BJ (cell line): ENCODE measurements around the gene LILRA6. TPM values are rescaled to one million over a fixed set of nuclear protein-coding genes. Genes with fewer than 3 reads are reported as not detected.

ENCODE experiments used
- CTCF ChIA-PET: fragments of 350-600 bp; formaldehyde crosslinking; extraction: SDS; loops from one replicate; lab custom pipeline; 2021; ENCODE audit warnings: antibody characterized with exemption, inconsistent platforms; lab: Yijun Ruan, JAX
- POLR2A ChIA-PET: fragments of 300-600 bp; sonication (Branson Sonifier 250); formaldehyde crosslinking; extraction: SDS; loops from one replicate; lab custom pipeline; 2021; ENCODE audit warnings: antibody characterized with exemption; lab: Charles Lee
- DNase-seq: peaks from one replicate; pipeline ENCODE4 v3.0.0-alpha.2; 2011; ENCODE audit warnings: low read depth
- H3K27me3 ChIP-seq: 2 replicates; pipeline ENCODE4 v1.6.0; 2011; ENCODE audit warnings: low read length; ENCODE audit not compliant: control insufficient read depth, insufficient read depth
- H3K36me3 ChIP-seq: 2 replicates; pipeline ENCODE4 v1.5.1; 2011; ENCODE audit warnings: low read length; ENCODE audit not compliant: control insufficient read depth, insufficient read depth
- H3K4me3 ChIP-seq: 2 replicates; pipeline ENCODE4 v1.5.1; 2011; ENCODE audit warnings: low read depth, mild to moderate bottlenecking, control low read depth, low read length
- CTCF ChIP-seq: IDR thresholded peaks from 2 replicates; pipeline ENCODE4 v1.5.1; 2011; ENCODE audit warnings: low read depth, mild to moderate bottlenecking, control low read depth, inconsistent platforms, low read length, moderate library complexity; ENCODE audit not compliant: insufficient read depth
- polyA plus RNA-seq: library from polyadenylated mRNA; depleted of rRNA; stranded (reverse); fragments of >200 nt; gene quantifications from 2 replicates; pipeline ENCODE4 v1.2.3, GENCODE V29; 2011

The LILRA6 gene
- polyA plus RNA-seq, 1 experiment, result not detected

- CTCF ChIA-PET, result no interaction called here
- POLR2A ChIA-PET, result no interaction called here
- Histone ChIP-seq H3K36me3 (no peaks in the 10 kb centered on the region), H3K27me3 (peaks cover 8% of the 10 kb centered on the region), H3K4me3 (no peak overlapping the region)
- no peak for DNase-seq
- TF ChIP-seq CTCF, result no peak
These were observed 12.7 kb upstream of the LILRA6 start for GRCh38 chr19:54255105-54255775.

GRCh38 chr19:54254195-54254906 is 11.8 kb upstream of the LILRA6 start:
- no peak for DNase-seq
- peaks cover 8% of the 10 kb centered on the region for H3K27me3 ChIP-seq
- no peak overlapping the region for H3K4me3 ChIP-seq
- no peaks in the 10 kb centered on the region for H3K36me3 ChIP-seq
- no peak for TF ChIP-seq CTCF
- CTCF ChIA-PET, result no interaction called here
- POLR2A ChIA-PET, result no interaction called here

GRCh38 chr19:54253331-54254194 is 11.0 kb upstream of the LILRA6 start:
- Histone ChIP-seq H3K36me3 (no peaks in the 10 kb centered on the region), H3K4me3 (no peak overlapping the region), H3K27me3 (peaks cover 8% of the 10 kb centered on the region)
- ChIA-PET POLR2A (no interaction called here), CTCF (interaction anchor here (0.6 to 0.9 kb wide), 2 partner anchors 13 to 432 kb away, joined by 3 to 4 read pairs; no protein-coding TSS in a partner anchor)
- DNase-seq, result no peak
- TF ChIP-seq CTCF, result no peak

- no peak for DNase-seq
- TF ChIP-seq CTCF, result no peak
- no peak overlapping the region for H3K4me3 ChIP-seq
- POLR2A ChIA-PET, result no interaction called here
- H3K27me3 ChIP-seq, result peaks cover 8% of the 10 kb centered on the region
- no peaks in the 10 kb centered on the region for H3K36me3 ChIP-seq
- CTCF ChIA-PET, result interaction anchor here (0.6 to 0.9 kb wide), 2 partner anchors 13 to 431 kb away, joined by 3 to 4 read pairs; no protein-coding TSS in a partner anchor
These were observed 10.3 kb upstream of the LILRA6 start for GRCh38 chr19:54252845-54253244.

- H3K4me3 ChIP-seq, result no peak overlapping the region
- H3K36me3 ChIP-seq, result no peaks in the 10 kb centered on the region
- H3K27me3 ChIP-seq, result peaks cover 8% of the 10 kb centered on the region
- ChIA-PET CTCF (interaction anchor here (0.9 kb wide), 1 partner anchor 14 kb away, joined by 3 read pairs; no protein-coding TSS in a partner anchor), POLR2A (no interaction called here)
- no peak for DNase-seq
- no peak for TF ChIP-seq CTCF
These were observed 9.7 kb upstream of the LILRA6 start for GRCh38 chr19:54252243-54252642.
